ENCODE measurements around the gene OR2T5. TPM values are rescaled to one million over a fixed set of nuclear protein-coding genes. Genes with fewer than 3 reads are reported as not detected.
"Not testable (repeated sequence)": the region's sequence is repeated elsewhere in the genome, so short reads cannot be mapped to it uniquely, and the experiment has no call there.

The OR2T5 gene
- total RNA-seq, 1 donor = not detected

DNA sequence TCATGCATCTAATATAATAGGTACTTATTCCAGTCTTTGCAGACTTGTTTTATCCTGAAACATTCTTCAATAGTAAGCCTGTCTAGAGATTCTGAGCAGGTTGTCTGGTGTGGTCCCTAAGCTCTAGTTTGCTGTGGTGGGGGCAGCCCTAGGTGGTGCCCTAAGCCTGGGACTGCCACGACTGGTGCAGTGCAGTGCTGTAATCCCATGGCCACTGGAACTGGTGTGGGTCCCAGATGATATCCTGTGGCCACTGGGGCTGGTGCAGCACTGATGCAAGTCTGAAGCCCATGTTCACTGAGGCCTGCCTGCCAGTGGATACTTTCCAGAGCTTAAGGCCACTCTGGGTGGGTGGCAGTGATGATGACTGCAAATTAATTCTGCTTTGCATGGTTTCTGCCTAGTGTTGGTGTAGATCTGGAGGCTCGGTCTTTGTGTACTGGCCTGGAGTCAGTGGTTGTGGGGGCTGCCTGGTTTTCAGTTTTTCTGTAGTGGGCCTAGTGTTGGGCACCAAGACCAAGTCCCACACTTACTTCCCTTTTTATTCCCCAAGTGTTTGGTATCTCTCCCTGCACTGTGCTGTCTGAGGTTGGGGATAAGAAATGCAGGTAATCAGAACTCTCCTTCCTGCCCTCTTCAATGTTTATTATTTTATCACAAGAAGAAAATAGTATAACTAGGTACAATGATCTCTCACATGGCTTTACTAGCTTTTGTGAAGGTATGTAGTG lies 12.1 kb downstream of the OR2T5 start:
- not testable (repeated sequence) for DNase-seq (ENCODE audit: low read depth in 2 of 3, low spot score in 2 of 3)

DNA sequence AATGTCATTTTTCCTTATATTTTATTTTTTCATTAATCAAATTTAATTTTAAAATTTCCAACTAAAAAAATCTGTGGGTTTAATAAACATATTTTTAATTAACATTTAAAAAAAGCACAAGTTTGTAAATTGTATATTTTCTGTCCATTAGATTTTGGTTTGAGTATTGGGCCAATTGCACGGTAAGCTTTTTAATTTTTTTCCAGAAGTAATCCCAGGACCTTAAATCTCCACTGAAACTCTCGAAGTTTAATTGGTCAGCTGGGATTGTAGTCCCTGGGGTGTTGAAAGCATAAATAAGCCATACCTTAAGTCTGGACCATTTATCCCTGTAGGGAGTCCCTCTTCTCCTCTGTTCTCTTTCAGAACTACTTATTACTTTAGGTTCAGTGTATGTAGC lies 19.4 kb downstream of the OR2T5 start, which contains the start of gene OR2G6:
Gene OR2G6, plus strand, starts transcription at position 301 of the 400 bp plus-strand sequence. CDS start 13,574 bp downstream, outside the sequence.
- not testable (repeated sequence) for DNase-seq (ENCODE audit: low read depth in 2 of 3, low spot score in 2 of 3)

DNA sequence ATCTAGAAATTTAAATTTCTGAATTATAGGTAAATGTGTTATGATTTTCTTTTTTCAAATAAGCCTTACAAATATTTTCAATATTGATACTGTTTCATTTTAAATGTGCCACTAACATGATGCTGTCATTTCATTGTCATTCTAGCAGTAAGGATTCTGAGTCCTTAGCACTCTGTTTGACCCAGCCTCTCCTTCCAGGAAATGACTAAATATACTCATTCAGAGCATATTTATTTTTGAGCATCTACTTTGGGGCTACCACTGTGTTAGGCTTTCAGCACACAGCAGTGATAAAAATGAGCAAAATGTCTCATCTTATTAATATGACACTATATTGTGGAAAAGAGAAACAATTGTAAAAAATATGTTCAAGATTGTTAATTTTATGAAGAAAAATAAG lies 21.8 kb downstream of the OR2T5 start:
- DNase-seq (ENCODE audit: low read depth in 2 of 3, low spot score in 2 of 3) = not testable (repeated sequence)

DNA sequence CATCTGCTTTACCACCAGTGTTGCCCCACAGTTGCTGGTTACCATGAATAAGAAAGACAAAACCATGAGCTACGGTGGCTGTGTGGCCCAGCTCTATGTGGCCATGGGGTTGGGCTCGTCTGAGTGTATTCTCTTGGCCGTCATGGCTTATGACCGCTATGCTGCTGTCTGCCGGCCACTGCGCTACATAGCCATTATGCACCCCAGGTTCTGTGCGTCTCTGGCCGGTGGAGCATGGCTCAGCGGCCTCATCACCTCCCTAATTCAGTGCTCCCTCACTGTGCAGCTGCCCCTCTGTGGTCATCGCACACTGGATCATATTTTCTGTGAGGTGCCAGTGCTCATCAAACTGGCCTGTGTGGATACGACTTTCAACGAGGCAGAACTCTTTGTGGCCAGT lies 33.5 kb downstream of the OR2T5 start:
- DNase-seq (ENCODE audit: low read depth in 2 of 3, low spot score in 2 of 3) = no peak

DNA sequence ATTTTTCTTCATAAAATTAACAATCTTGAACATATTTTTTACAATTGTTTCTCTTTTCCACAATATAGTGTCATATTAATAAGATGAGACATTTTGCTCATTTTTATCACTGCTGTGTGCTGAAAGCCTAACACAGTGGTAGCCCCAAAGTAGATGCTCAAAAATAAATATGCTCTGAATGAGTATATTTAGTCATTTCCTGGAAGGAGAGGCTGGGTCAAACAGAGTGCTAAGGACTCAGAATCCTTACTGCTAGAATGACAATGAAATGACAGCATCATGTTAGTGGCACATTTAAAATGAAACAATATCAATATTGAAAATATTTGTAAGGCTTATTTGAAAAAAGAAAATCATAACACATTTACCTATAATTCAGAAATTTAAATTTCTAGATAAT lies 49.1 kb downstream of the OR2T5 start:
- not testable (repeated sequence) for DNase-seq (ENCODE audit: low read depth in 2 of 3, low spot score in 2 of 3)

Other genes starting within 250 kb of the OR2T5 start
- 7.0 TPM for gene OR2T33, start 210.6 kb upstream of the OR2T5 start, total RNA-seq
- not detected for gene OR2T12, start 185.2 kb upstream of the OR2T5 start, total RNA-seq
- gene OR2M7, start 164.0 kb upstream of the OR2T5 start, total RNA-seq = not detected
- gene OR14C36, start 139.8 kb upstream of the OR2T5 start, total RNA-seq = not detected
- gene OR2T4, start 126.9 kb upstream of the OR2T5 start, total RNA-seq = under 0.01 TPM
- gene OR2T6, start 112.8 kb upstream of the OR2T5 start, total RNA-seq = under 0.01 TPM
- gene OR2T1, start 85.5 kb upstream of the OR2T5 start, total RNA-seq = under 0.01 TPM
- under 0.01 TPM for gene OR2T2, start 43.0 kb upstream of the OR2T5 start, total RNA-seq
- under 0.01 TPM for gene OR2T3, start 15.2 kb upstream of the OR2T5 start, total RNA-seq
- gene OR2G6, start 19.5 kb downstream of the OR2T5 start, total RNA-seq = not detected
- gene OR2T29, start 74.2 kb downstream of the OR2T5 start, total RNA-seq = not detected
- under 0.01 TPM for gene OR2T34, start 86.2 kb downstream of the OR2T5 start, total RNA-seq
- not detected for gene OR2T10, start 109.1 kb downstream of the OR2T5 start, total RNA-seq
- gene OR2T11, start 146.5 kb downstream of the OR2T5 start, total RNA-seq = not detected
- not detected for gene OR2T35, start 156.7 kb downstream of the OR2T5 start, total RNA-seq
- not detected for gene OR2T27, start 166.9 kb downstream of the OR2T5 start, total RNA-seq
- not detected for gene OR14I1, start 214.2 kb downstream of the OR2T5 start, total RNA-seq

Measured in hematopoietic multipotent progenitor cell (in vitro differentiated cells).